Stimulated activated CD4-positive, alpha-beta T cell treated with anti-CD3 and anti-CD28 coated beads, Interleukin-12 subunit alpha, Interleukin-12 subunit beta, amount 100 ng/mL, for 4 hours (primary cell): Measurements from ENCODE around the gene GLCCI1.

Experiments used
- DNase-seq: peaks from one replicate; pipeline ENCODE4 v3.0.0-alpha.2; 2020

GLCCI1 gene

DNA sequence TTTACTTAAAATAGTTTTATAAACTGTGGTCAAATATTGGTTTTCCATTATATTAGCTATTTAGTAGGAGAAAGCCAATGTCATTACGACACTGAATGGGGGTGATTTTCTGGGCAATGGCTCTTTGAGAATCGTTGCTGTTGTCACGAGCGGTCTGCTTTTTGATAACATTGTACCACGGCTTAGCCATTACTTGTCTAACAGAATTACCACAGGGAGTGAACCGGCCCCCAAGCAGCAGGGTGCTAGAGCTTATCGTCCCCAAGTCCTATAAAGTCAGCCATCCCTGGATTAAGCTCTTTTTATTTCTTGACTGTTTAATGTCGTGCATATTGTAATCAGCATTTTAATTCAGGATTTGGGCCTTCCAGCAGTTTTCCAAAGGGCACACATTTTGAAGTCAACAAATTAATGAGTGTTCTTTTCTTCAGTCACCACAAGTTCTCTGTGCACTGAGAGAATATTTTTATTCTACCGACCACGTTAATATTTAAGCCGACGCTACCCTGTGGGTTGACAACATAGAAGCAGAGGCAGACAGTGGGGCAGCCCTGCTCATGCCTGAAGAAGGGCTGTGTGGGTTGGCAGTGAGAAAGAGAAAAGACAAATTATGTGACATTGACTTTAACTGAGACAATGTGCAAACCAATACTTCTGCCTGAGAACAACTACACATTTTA lies 167.6 kb downstream of the GLCCI1 start:
- DNase-seq, result no peak
